Large intestine (tissue), 3 donors: ENCODE results near the gene THRB. TPM values are rescaled to one million over a fixed set of nuclear protein-coding genes. Genes with fewer than 3 reads are reported as not detected.
"Not testable (repeated sequence)": the region's sequence is repeated elsewhere in the genome, so short reads cannot be mapped to it uniquely, and the experiment has no call there.

ENCODE experiments used
- DNase-seq, 2 donors: peaks; one replicate each; pipeline versions ENCODE4 v3.0.0 to v3.0.0-alpha.2; 2013
- H3K27ac ChIP-seq: one replicate; pipeline ENCODE4 v1.5.1; 2013; ENCODE audit warnings: low read length
- H3K27me3 ChIP-seq: 2 replicates; pipeline ENCODE4 v1.6.1; 2013; ENCODE audit warnings: low read length; ENCODE audit not compliant: control insufficient read depth, insufficient read depth
- H3K36me3 ChIP-seq: 2 replicates; pipeline ENCODE4 v1.6.1; 2013; ENCODE audit warnings: low read length; ENCODE audit not compliant: control insufficient read depth, insufficient read depth
- H3K4me1 ChIP-seq: one replicate; pipeline ENCODE4 v1.6.1; 2013; ENCODE audit warnings: low read length; ENCODE audit not compliant: control insufficient read depth, insufficient read depth
- H3K4me3 ChIP-seq: one replicate; pipeline ENCODE4 v1.5.1; 2013; ENCODE audit warnings: low read length
- H3K9me3 ChIP-seq: one replicate; pipeline ENCODE4 v1.6.1; 2013; ENCODE audit warnings: mild to moderate bottlenecking, low read depth, low read length, moderate library complexity; ENCODE audit not compliant: control insufficient read depth
- whole genome bisulfite sequencing: methylation state at CpG from one replicate; pipeline ENCODE4 v1.1.5; 2013; ENCODE audit warnings: low lambda C conversion rate; ENCODE audit not compliant: insufficient coverage; 5-methylcytosine and 5-hydroxymethylcytosine counted together
- polyA plus RNA-seq: library from polyadenylated mRNA; unstranded; fragments of 120-200 nt; gene quantifications from one replicate; pipeline ENCODE4 v1.2.1, GENCODE V29; 2013

The THRB gene
- polyA plus RNA-seq, 1 donor = 38.3 TPM

GRCh38 chr3:24410860-24411259 is 83.8 kb downstream of the THRB start:
- no peaks in the 10 kb centered on the region for H3K36me3 ChIP-seq
- WGBS = no CpG with 5 or more reads among the region's 3 CpGs
- no peaks in the 10 kb centered on the region for H3K27me3 ChIP-seq
- H3K4me3 ChIP-seq = no peak overlapping the region
- no peak for DNase-seq
- no peak overlapping the region for H3K27ac ChIP-seq
- no peaks in the 10 kb centered on the region for H3K9me3 ChIP-seq
- H3K4me1 ChIP-seq = no peaks in the 10 kb centered on the region

- no CpG with 5 or more reads among the region's 3 CpGs for WGBS
- no peak overlapping the region for H3K27ac ChIP-seq
- H3K36me3 ChIP-seq = no peaks in the 10 kb centered on the region
- no peaks in the 10 kb centered on the region for H3K4me1 ChIP-seq
- H3K27me3 ChIP-seq = no peaks in the 10 kb centered on the region
- DNase-seq = no peak
- no peaks in the 10 kb centered on the region for H3K9me3 ChIP-seq
- no peak overlapping the region for H3K4me3 ChIP-seq
Measured at GRCh38 chr3:24407980-24408680, 86.5 kb downstream of the THRB start.

GRCh38 chr3:24406900-24407299 is 87.8 kb downstream of the THRB start:
- no peak for DNase-seq
- Histone ChIP-seq H3K36me3 (no peaks in the 10 kb centered on the region), H3K9me3 (no peaks in the 10 kb centered on the region), H3K4me1 (peaks cover 4% of the 10 kb centered on the region), H3K4me3 (no peak overlapping the region), H3K27me3 (no peaks in the 10 kb centered on the region), H3K27ac (no peak overlapping the region)
- no CpG with 5 or more reads among the region's 4 CpGs for WGBS

- no peak for DNase-seq
- Histone ChIP-seq H3K4me3 (no peak overlapping the region), H3K27ac (no peak overlapping the region), H3K4me1 (peaks cover 18% of the 10 kb centered on the region), H3K9me3 (no peaks in the 10 kb centered on the region), H3K27me3 (no peaks in the 10 kb centered on the region), H3K36me3 (no peaks in the 10 kb centered on the region)
- 93% methylated on average over 2 of the region's 4 CpGs for WGBS
Measured at GRCh38 chr3:24405057-24405456, 89.6 kb downstream of the THRB start.

- H3K27ac ChIP-seq = peak overlapping the region; percentile 61
- no CpG with 5 or more reads among the region's 2 CpGs for WGBS
- DNase-seq = peak in 1 of 2 donors; percentile 70
Measured at GRCh38 chr3:24401811-24402185, 92.9 kb downstream of the THRB start.

GRCh38 chr3:24401090-24401810 is 93.4 kb downstream of the THRB start:
- no peak overlapping the region for H3K4me3 ChIP-seq
- DNase-seq = peak; percentile 48 to 78
- peak overlapping the region; percentile 61 for H3K27ac ChIP-seq
- no peaks in the 10 kb centered on the region for H3K9me3 ChIP-seq
- no peaks in the 10 kb centered on the region for H3K27me3 ChIP-seq
- H3K36me3 ChIP-seq = no peaks in the 10 kb centered on the region
- peaks cover 23% of the 10 kb centered on the region for H3K4me1 ChIP-seq
- 26% methylated on average over 3 of the region's 5 CpGs for WGBS

More at GRCh38 chr3:24401811-24402185, 92.9 kb downstream of the THRB start:
- H3K36me3 ChIP-seq = no peaks in the 10 kb centered on the region
- no peaks in the 10 kb centered on the region for H3K9me3 ChIP-seq
- H3K27me3 ChIP-seq = no peaks in the 10 kb centered on the region
- peaks cover 23% of the 10 kb centered on the region for H3K4me1 ChIP-seq
- no peak overlapping the region for H3K4me3 ChIP-seq

- WGBS = no CpG with 5 or more reads among the region's 4 CpGs
- no peaks in the 10 kb centered on the region for H3K27me3 ChIP-seq
- no peaks in the 10 kb centered on the region for H3K9me3 ChIP-seq
- H3K36me3 ChIP-seq = no peaks in the 10 kb centered on the region
- H3K4me1 ChIP-seq = peaks cover 23% of the 10 kb centered on the region
- DNase-seq = peak in 1 of 2 donors; percentile 34
- H3K27ac ChIP-seq = peak overlapping the region; percentile 50
- H3K4me3 ChIP-seq = no peak overlapping the region
Measured at GRCh38 chr3:24400450-24400849, 94.2 kb downstream of the THRB start.

GRCh38 chr3:24400015-24400414 is 94.6 kb downstream of the THRB start:
- peak overlapping the region; percentile 50 for H3K27ac ChIP-seq

GRCh38 chr3:24399614-24400013 is 95.0 kb downstream of the THRB start:
- Histone ChIP-seq H3K4me1 (peaks cover 23% of the 10 kb centered on the region), H3K4me3 (no peak overlapping the region), H3K27me3 (no peaks in the 10 kb centered on the region), H3K27ac (no peak overlapping the region), H3K36me3 (no peaks in the 10 kb centered on the region), H3K9me3 (no peaks in the 10 kb centered on the region)
- WGBS = no CpG with 5 or more reads among the region's 3 CpGs
- DNase-seq = no peak

More at GRCh38 chr3:24400015-24400414, 94.6 kb downstream of the THRB start:
- peaks cover 23% of the 10 kb centered on the region for H3K4me1 ChIP-seq
- H3K27me3 ChIP-seq = no peaks in the 10 kb centered on the region
- no peaks in the 10 kb centered on the region for H3K36me3 ChIP-seq
- no peak for DNase-seq
- no peak overlapping the region for H3K4me3 ChIP-seq
- no peaks in the 10 kb centered on the region for H3K9me3 ChIP-seq
- no CpG with 5 or more reads among the region's 2 CpGs for WGBS

- not testable (repeated sequence) for H3K9me3 ChIP-seq, H3K4me3 ChIP-seq, H3K36me3 ChIP-seq, H3K27ac ChIP-seq, H3K27me3 ChIP-seq, DNase-seq
- no CpG with 5 or more reads among the region's 5 CpGs for WGBS
- peaks cover 23% of the 10 kb centered on the region for H3K4me1 ChIP-seq
Measured at GRCh38 chr3:24398712-24399111, 95.9 kb downstream of the THRB start.
